Ascending aorta (tissue), 2 donors: ENCODE results near the gene CLDN6. TPM values are rescaled to one million over a fixed set of nuclear protein-coding genes. Genes with fewer than 3 reads are reported as not detected.

Experiments used
- DNase-seq, 2 donors: peaks; one replicate each; pipeline ENCODE4 v3.0.0-alpha.2; 2019; ENCODE audit warnings: low spot score in 2 of 2
- H3K27ac ChIP-seq, 2 donors: fragments of 200-600 bp; sonication (generic); one replicate each; pipeline ENCODE4 v1.5.1; 2016 to 2017; ENCODE audit warnings: mild to moderate bottlenecking in 1 of 2
- H3K27me3 ChIP-seq: fragments of 200-600 bp; sonication (generic); one replicate; pipeline ENCODE4 v1.5.1; 2017
- H3K36me3 ChIP-seq, 2 donors: fragments of 200-600 bp; sonication (generic); one replicate each; pipeline ENCODE4 v1.5.1; 2016
- H3K4me1 ChIP-seq, 2 donors: fragments of 200-600 bp; sonication (generic); one replicate each; pipeline ENCODE4 v1.5.1; 2016 to 2017; ENCODE audit warnings: mild to moderate bottlenecking in 1 of 2
- H3K4me3 ChIP-seq, 2 donors: fragments of 200-600 bp; sonication (generic); one replicate each; pipeline ENCODE4 v1.5.1; 2016 to 2017; ENCODE audit warnings: mild to moderate bottlenecking in 1 of 2
- H3K9me3 ChIP-seq, 2 donors: fragments of 200-600 bp; sonication (generic); one replicate each; pipeline ENCODE4 v1.5.1; 2016
- CTCF ChIP-seq, 3 experiments: fragments of 200-600 bp in 2 of 3; fragments of 450-650 bp in 1 of 3; sonication (generic) in 2 of 3; IDR thresholded peaks; one replicate each; pipeline ENCODE4 v1.5.1; 2016 to 2019; ENCODE audit warnings: antibody characterized with exemption in 3 of 3, mild to moderate bottlenecking in 1 of 3, moderate library complexity in 1 of 3
- intact Hi-C: fragments of 100-400 bp; cut with DNase I; formaldehyde crosslinking; loops from one replicate; pipeline ENCODE4 v1.15.1; 2023
- total RNA-seq: library from RNA; depleted of rRNA; stranded (reverse); fragments of >200 nt; gene quantifications from one replicate; pipeline ENCODE4 v1.1.0, GENCODE V29; 2016

The CLDN6 gene
- total RNA-seq, 1 donor from 2014 or later, result not detected

GRCh38 chr16:2970563-2970962 is 47.4 kb downstream of the CLDN6 start:
- H3K9me3 ChIP-seq, result no peaks in the 10 kb centered on the region
- no peaks in the 10 kb centered on the region for H3K36me3 ChIP-seq
- H3K27me3 ChIP-seq, result peaks cover 24% of the 10 kb centered on the region
- peak overlapping the region; percentile 68 to 85 for H3K4me3 ChIP-seq
- peaks cover 13 to 22% of the 10 kb centered on the region in 2 donors for H3K4me1 ChIP-seq
- no peak for TF ChIP-seq CTCF (IDR thresholded peaks at IDR 0.05)
- no peak overlapping the region for H3K27ac ChIP-seq
- no peak for DNase-seq
- intact Hi-C loops, result no loop called here

GRCh38 chr16:2969545-2970521 is 48.1 kb downstream of the CLDN6 start:
- no peaks in the 10 kb centered on the region for H3K36me3 ChIP-seq
- H3K27me3 ChIP-seq, result peaks cover 32% of the 10 kb centered on the region
- intact Hi-C loops, result no loop called here
- no peaks in the 10 kb centered on the region for H3K9me3 ChIP-seq
- peak in 2 of 3 experiments; percentile 21 to 34 for TF ChIP-seq CTCF (IDR thresholded peaks at IDR 0.05)
- peak in 1 of 2 donors; percentile 75 for DNase-seq
- peak overlapping the region; percentile 68 to 85 for H3K4me3 ChIP-seq
- H3K4me1 ChIP-seq, result peaks cover 18 to 26% of the 10 kb centered on the region in 2 donors
- no peak overlapping the region for H3K27ac ChIP-seq

- intact Hi-C loops, result no loop called here
- peaks cover 41% of the 10 kb centered on the region for H3K27me3 ChIP-seq
- peaks cover 25 to 34% of the 10 kb centered on the region in 2 donors for H3K4me1 ChIP-seq
- H3K36me3 ChIP-seq, result no peaks in the 10 kb centered on the region
- no peak within 1 kb of the TSS for H3K27ac ChIP-seq
- peak within 1 kb of the TSS; percentile 68 to 85 for H3K4me3 ChIP-seq
- DNase-seq, result peak; percentile 37 to 89
- no peaks in the 10 kb centered on the region for H3K9me3 ChIP-seq
- peak in 1 of 3 experiments; percentile 7 for TF ChIP-seq CTCF (IDR thresholded peaks at IDR 0.05)
Measured at GRCh38 chr16:2968738-2969544, 49.0 kb downstream of the CLDN6 start, which contains the start of gene PAQR4. PAQR4 (plus strand) TSS chr16:2969348; CDS start chr16:2969675, 327 bp downstream.

- Histone ChIP-seq H3K4me1 (peaks cover 31 to 40% of the 10 kb centered on the region in 2 donors), H3K27me3 (peaks cover 46% of the 10 kb centered on the region)
Measured at GRCh38 chr16:2968368-2968737, 49.6 kb downstream of the CLDN6 start.

More at GRCh38 chr16:2968368-2968737, 49.6 kb downstream of the CLDN6 start:
- TF ChIP-seq CTCF (IDR thresholded peaks at IDR 0.05), result no peak
- intact Hi-C loops, result no loop called here
- H3K36me3 ChIP-seq, result no peaks in the 10 kb centered on the region
- peak overlapping the region; percentile 68 to 85 for H3K4me3 ChIP-seq
- H3K9me3 ChIP-seq, result no peaks in the 10 kb centered on the region
- DNase-seq, result no peak
- no peak overlapping the region for H3K27ac ChIP-seq
